Measurements from ENCODE around the gene SPATA2.

The SPATA2 gene

DNA sequence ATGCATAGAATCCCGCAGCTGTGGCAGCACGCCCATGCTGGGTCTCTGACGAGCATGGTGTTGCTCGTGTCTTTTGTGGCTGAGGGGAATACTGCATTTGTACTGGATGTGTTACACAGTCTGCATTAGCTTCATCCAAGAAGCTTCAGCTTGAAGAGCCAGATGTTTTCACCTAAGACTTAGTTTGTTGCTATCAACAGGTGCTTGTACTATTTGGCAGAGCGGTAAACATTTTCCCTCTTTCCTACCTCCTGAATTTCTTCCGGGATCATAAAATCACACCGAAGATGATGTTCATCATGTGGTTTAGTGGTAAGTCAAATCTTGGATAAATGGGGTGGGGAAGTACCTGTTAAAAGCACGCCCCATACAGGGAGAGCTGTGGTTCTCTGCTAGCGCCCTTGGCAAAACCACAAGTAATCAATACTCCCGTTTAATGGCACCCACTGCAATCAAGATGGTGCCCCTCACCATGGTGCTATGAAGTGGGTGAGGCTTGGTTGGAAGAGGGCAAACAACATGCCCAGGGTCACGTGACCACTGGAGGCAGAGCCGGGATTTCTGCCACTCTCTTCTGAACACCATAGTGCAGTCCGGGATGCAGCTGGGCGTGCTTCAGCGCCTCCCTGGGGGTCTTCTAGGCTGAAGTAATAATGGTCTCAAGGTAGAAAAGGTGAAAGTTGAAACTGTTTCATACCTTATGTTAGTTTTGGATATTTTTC is 34.4 kb downstream of the SPATA2 start:
- no peak for TF ChIP-seq PPARA (CRISPR knock-in tag; IDR thresholded peaks at IDR 0.05; ENCODE audit: borderline replicate concordance)
- no peak for TF ChIP-seq ZNF70 (CRISPR knock-in tag; IDR thresholded peaks at IDR 0.05)
- TF ChIP-seq, protein P1, sequence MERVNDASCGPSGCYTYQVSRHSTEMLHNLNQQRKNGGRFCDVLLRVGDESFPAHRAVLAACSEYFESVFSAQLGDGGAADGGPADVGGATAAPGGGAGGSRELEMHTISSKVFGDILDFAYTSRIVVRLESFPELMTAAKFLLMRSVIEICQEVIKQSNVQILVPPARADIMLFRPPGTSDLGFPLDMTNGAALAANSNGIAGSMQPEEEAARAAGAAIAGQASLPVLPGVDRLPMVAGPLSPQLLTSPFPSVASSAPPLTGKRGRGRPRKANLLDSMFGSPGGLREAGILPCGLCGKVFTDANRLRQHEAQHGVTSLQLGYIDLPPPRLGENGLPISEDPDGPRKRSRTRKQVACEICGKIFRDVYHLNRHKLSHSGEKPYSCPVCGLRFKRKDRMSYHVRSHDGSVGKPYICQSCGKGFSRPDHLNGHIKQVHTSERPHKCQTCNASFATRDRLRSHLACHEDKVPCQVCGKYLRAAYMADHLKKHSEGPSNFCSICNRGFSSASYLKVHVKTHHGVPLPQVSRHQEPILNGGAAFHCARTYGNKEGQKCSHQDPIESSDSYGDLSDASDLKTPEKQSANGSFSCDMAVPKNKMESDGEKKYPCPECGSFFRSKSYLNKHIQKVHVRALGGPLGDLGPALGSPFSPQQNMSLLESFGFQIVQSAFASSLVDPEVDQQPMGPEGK (CRISPR knock-in tag; IDR thresholded peaks at IDR 0.05; ENCODE audit: borderline replicate concordance) = no peak
- no peak for TF ChIP-seq ISL1 (CRISPR knock-in tag; IDR thresholded peaks at IDR 0.05)
- TF ChIP-seq, protein P2, sequence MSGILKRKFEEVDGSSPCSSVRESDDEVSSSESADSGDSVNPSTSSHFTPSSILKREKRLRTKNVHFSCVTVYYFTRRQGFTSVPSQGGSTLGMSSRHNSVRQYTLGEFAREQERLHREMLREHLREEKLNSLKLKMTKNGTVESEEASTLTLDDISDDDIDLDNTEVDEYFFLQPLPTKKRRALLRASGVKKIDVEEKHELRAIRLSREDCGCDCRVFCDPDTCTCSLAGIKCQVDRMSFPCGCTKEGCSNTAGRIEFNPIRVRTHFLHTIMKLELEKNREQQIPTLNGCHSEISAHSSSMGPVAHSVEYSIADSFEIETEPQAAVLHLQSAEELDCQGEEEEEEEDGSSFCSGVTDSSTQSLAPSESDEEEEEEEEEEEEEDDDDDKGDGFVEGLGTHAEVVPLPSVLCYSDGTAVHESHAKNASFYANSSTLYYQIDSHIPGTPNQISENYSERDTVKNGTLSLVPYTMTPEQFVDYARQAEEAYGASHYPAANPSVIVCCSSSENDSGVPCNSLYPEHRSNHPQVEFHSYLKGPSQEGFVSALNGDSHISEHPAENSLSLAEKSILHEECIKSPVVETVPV (CRISPR knock-in tag; IDR thresholded peaks at IDR 0.05) = no peak
- TF ChIP-seq ESRRG (CRISPR knock-in tag; IDR thresholded peaks at IDR 0.05) = no peak
- TF ChIP-seq, protein P3, sequence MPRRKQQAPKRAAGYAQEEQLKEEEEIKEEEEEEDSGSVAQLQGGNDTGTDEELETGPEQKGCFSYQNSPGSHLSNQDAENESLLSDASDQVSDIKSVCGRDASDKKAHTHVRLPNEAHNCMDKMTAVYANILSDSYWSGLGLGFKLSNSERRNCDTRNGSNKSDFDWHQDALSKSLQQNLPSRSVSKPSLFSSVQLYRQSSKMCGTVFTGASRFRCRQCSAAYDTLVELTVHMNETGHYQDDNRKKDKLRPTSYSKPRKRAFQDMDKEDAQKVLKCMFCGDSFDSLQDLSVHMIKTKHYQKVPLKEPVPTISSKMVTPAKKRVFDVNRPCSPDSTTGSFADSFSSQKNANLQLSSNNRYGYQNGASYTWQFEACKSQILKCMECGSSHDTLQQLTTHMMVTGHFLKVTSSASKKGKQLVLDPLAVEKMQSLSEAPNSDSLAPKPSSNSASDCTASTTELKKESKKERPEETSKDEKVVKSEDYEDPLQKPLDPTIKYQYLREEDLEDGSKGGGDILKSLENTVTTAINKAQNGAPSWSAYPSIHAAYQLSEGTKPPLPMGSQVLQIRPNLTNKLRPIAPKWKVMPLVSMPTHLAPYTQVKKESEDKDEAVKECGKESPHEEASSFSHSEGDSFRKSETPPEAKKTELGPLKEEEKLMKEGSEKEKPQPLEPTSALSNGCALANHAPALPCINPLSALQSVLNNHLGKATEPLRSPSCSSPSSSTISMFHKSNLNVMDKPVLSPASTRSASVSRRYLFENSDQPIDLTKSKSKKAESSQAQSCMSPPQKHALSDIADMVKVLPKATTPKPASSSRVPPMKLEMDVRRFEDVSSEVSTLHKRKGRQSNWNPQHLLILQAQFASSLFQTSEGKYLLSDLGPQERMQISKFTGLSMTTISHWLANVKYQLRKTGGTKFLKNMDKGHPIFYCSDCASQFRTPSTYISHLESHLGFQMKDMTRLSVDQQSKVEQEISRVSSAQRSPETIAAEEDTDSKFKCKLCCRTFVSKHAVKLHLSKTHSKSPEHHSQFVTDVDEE (CRISPR knock-in tag; IDR thresholded peaks at IDR 0.05) = no peak
- no peak for TF ChIP-seq ZNF565 (CRISPR knock-in tag; conservative IDR thresholded peaks at IDR 0.05; ENCODE audit: low read depth)
- no peak for ATAC-seq

DNA sequence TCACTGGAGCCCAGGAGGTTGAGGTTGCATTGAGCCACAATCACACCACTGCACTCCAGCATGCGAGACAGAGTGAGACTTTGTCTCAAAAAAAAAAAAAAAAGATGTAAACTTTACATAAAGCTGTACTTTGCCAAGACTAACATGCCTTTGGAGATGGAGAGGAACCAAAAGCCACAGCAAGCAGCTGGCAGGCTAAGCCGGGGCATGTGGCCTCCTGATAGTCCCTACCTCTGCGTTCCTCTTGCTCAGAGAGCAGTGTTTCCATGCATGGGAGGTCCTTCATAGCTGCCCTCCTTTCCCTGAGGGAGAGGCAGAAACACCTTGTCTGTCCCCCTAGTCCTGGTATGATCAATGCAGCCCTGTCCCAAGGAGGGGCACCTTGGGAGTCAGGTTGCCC is 35.2 kb downstream of the SPATA2 start:
- no peak for ATAC-seq
- TF ChIP-seq ZNF8 (CRISPR knock-in tag; IDR thresholded peaks at IDR 0.05) (no peak), ZNF70 (CRISPR knock-in tag; IDR thresholded peaks at IDR 0.05) (no peak), PPARA (CRISPR knock-in tag; IDR thresholded peaks at IDR 0.05; ENCODE audit: borderline replicate concordance) (no peak), TOX (CRISPR knock-in tag; IDR thresholded peaks at IDR 0.05; ENCODE audit: borderline replicate concordance) (no peak), SNAI2 (CRISPR knock-in tag; IDR thresholded peaks at IDR 0.05) (no peak), OSR1 (CRISPR knock-in tag; IDR thresholded peaks at IDR 0.05) (no peak), ZFP30 (CRISPR knock-in tag; IDR thresholded peaks at IDR 0.05) (no peak), BACH2 (CRISPR knock-in tag; IDR thresholded peaks at IDR 0.05; ENCODE audit: borderline replicate concordance) (no peak), ZC3H10 (CRISPR knock-in tag; IDR thresholded peaks at IDR 0.05) (no peak), TCF4 (CRISPR knock-in tag; IDR thresholded peaks at IDR 0.05; ENCODE audit: borderline replicate concordance) (no peak), ISL1 (CRISPR knock-in tag; IDR thresholded peaks at IDR 0.05) (no peak)
- TF ChIP-seq, protein P2 (CRISPR knock-in tag; IDR thresholded peaks at IDR 0.05) = no peak
- TF ChIP-seq, protein P4, sequence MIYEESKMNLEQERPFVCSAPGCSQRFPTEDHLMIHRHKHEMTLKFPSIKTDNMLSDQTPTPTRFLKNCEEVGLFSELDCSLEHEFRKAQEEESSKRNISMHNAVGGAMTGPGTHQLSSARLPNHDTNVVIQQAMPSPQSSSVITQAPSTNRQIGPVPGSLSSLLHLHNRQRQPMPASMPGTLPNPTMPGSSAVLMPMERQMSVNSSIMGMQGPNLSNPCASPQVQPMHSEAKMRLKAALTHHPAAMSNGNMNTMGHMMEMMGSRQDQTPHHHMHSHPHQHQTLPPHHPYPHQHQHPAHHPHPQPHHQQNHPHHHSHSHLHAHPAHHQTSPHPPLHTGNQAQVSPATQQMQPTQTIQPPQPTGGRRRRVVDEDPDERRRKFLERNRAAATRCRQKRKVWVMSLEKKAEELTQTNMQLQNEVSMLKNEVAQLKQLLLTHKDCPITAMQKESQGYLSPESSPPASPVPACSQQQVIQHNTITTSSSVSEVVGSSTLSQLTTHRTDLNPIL (CRISPR knock-in tag; IDR thresholded peaks at IDR 0.05; ENCODE audit: low read depth) = no peak
- TF ChIP-seq, protein P3 (CRISPR knock-in tag; IDR thresholded peaks at IDR 0.05) = no peak
